Transverse colon (tissue), 4 donors: Measurements from ENCODE around the gene PRLHR.

Source experiments
- POLR2A ChIP-seq: fragments of 450-650 bp; IDR thresholded peaks from one replicate; pipeline ENCODE4 v1.6.1; 2016; ENCODE audit warnings: antibody characterized with exemption, mild to moderate bottlenecking, moderate library complexity
- POLR2AphosphoS5 ChIP-seq, 3 donors: sonication (generic); formaldehyde crosslinking; IDR thresholded peaks; one replicate each; pipeline ENCODE4 v1.6.1; 2016; ENCODE audit warnings: antibody characterized with exemption in 3 of 3
- TF ChIP-seq, protein P1 (sequence below), 5 experiments: fragments of 200-600 bp in 3 of 5; fragments of 450-650 bp in 2 of 5; sonication (generic) in 3 of 5; IDR thresholded peaks; 1 replicate in 2 of 5; 2 replicates in 3 of 5; pipeline ENCODE4 v1.5.1; 2016 to 2017; ENCODE audit warnings: antibody characterized with exemption in 5 of 5, inconsistent platforms in 3 of 5, mild to moderate bottlenecking in 2 of 5, moderate library complexity in 1 of 5

DNA sequence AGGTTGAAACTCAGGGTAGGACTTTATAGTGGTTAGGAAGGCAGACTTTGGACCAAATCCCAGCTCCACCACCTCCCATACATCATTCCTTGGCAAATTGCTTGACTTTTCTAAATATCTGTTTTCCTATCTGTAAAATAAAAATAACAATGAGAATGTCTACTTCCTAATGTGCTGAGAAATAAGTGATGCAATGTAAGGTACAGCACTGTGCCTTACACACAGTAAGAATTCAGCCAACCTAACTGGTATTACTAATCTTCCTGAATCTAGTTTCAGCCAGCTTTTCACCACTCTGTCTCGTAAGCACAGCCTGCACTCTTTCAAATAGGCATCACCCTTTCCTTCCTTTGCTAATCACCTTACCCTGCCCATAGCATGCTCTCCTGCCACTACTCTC, 9.7 kb downstream of the PRLHR start:
- TF ChIP-seq, protein P1, sequence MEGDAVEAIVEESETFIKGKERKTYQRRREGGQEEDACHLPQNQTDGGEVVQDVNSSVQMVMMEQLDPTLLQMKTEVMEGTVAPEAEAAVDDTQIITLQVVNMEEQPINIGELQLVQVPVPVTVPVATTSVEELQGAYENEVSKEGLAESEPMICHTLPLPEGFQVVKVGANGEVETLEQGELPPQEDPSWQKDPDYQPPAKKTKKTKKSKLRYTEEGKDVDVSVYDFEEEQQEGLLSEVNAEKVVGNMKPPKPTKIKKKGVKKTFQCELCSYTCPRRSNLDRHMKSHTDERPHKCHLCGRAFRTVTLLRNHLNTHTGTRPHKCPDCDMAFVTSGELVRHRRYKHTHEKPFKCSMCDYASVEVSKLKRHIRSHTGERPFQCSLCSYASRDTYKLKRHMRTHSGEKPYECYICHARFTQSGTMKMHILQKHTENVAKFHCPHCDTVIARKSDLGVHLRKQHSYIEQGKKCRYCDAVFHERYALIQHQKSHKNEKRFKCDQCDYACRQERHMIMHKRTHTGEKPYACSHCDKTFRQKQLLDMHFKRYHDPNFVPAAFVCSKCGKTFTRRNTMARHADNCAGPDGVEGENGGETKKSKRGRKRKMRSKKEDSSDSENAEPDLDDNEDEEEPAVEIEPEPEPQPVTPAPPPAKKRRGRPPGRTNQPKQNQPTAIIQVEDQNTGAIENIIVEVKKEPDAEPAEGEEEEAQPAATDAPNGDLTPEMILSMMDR (IDR thresholded peaks at IDR 0.05), result no peak
- TF ChIP-seq POLR2A (no peak), POLR2AphosphoS5 (IDR thresholded peaks at IDR 0.05) (no peak)
